Endothelial cell of umbilical vein (primary cell): ENCODE results near the gene SYDE2. TPM values are rescaled to one million over a fixed set of nuclear protein-coding genes. Genes with fewer than 3 reads are reported as not detected.

ENCODE experiments used
- BruUV-seq: library from RNA; stranded (reverse); fragments of 400-500 nt; replicated peaks from 2 replicates; lab custom pipeline; 2021; lab: Mats Ljungman, UMichigan
- CTCF ChIA-PET: fragments of 300-600, 350-600 bp; sonication (Branson Sonifier 250); formaldehyde crosslinking; loops from one replicate; lab custom pipeline; 2021; ENCODE audit warnings: antibody characterized with exemption, inconsistent platforms; lab: Charles Lee
- POLR2A ChIA-PET: fragments of 300-600, 350-600 bp; sonication (Branson Sonifier 250); formaldehyde crosslinking; loops from one replicate; lab custom pipeline; 2021; ENCODE audit warnings: antibody characterized with exemption, inconsistent platforms; lab: Charles Lee
- DNase-seq: peaks from one replicate; pipeline ENCODE4 v3.0.0-alpha.2; 2011; ENCODE audit warnings: low read depth, low spot score
- FAIRE-seq: peaks from 2 replicates; lab custom pipeline; 2011; peaks lifted over from hg19 to GRCh38; lab: Jason Lieb, UNC
- H2AFZ ChIP-seq: 2 replicates; pipeline ENCODE4 v1.6.0; 2012; ENCODE audit warnings: low read depth, low read length, control low read depth, inconsistent platforms
- H3K27ac ChIP-seq: 2 replicates; pipeline ENCODE4 v1.5.1; 2011; ENCODE audit warnings: low read depth, mild to moderate bottlenecking, control low read depth, low read length, moderate library complexity; ENCODE audit not compliant: insufficient read depth
- H3K27me3 ChIP-seq, 2 experiments: 2 replicates each; pipeline versions ENCODE4 v1.6.0 to v1.6.1; 2011; ENCODE audit warnings: low read length in 2 of 2, mixed read lengths in 1 of 2; ENCODE audit not compliant: control insufficient read depth in 2 of 2, insufficient read depth in 2 of 2
- H3K36me3 ChIP-seq, 2 experiments: 2 replicates in 1 of 2; 3 replicates in 1 of 2; pipeline ENCODE4 v1.5.1; 2011; ENCODE audit warnings: low read length in 2 of 2, mild to moderate bottlenecking in 1 of 2, moderate library complexity in 1 of 2; ENCODE audit not compliant: control insufficient read depth in 2 of 2, insufficient read depth in 2 of 2; ENCODE audit errors: extremely low read depth in 1 of 2
- H3K4me1 ChIP-seq: 3 replicates; pipeline ENCODE4 v1.5.1; 2011; ENCODE audit warnings: mild to moderate bottlenecking, low read length; ENCODE audit not compliant: control insufficient read depth, insufficient read depth; ENCODE audit errors: extremely low read depth
- H3K4me2 ChIP-seq: 2 replicates; pipeline ENCODE4 v1.6.1; 2011; ENCODE audit warnings: low read length, control low read depth, mixed read lengths; ENCODE audit not compliant: insufficient read depth
- H3K4me3 ChIP-seq, 3 experiments: fragments of 200-600 bp in 1 of 3; sonication (generic), shearing (Covaris generic) in 1 of 3; replicated peaks in 1 of 3; 2 replicates each; pipeline ENCODE4 v1.5.1; 2011 to 2016; ENCODE audit warnings: control low read depth in 3 of 3, low read length in 3 of 3, mild to moderate bottlenecking in 2 of 3, inconsistent platforms in 1 of 3, low read depth in 1 of 3, moderate library complexity in 1 of 3; ENCODE audit not compliant: insufficient read depth in 1 of 3
- H3K79me2 ChIP-seq: 2 replicates; pipeline ENCODE4 v1.6.0; 2012; ENCODE audit warnings: low read length, inconsistent platforms; ENCODE audit not compliant: control insufficient read depth, insufficient read depth
- H3K9ac ChIP-seq: replicated peaks from 2 replicates; pipeline ENCODE3; 2011; ENCODE audit warnings: low read length, control low read depth; ENCODE audit not compliant: insufficient read depth; ENCODE audit errors: extremely low read depth
- H3K9me1 ChIP-seq: replicated peaks from 3 replicates; pipeline ENCODE4 v1.6.0; 2011; ENCODE audit warnings: mild to moderate bottlenecking, low read length; ENCODE audit not compliant: control insufficient read depth, insufficient read depth; ENCODE audit errors: extremely low read depth
- H3K9me3 ChIP-seq: replicated peaks from 2 replicates; pipeline ENCODE4 v1.5.1; 2012; ENCODE audit warnings: low read length, inconsistent platforms; ENCODE audit not compliant: control insufficient read depth, insufficient read depth
- H4K20me1 ChIP-seq: replicated peaks from 2 replicates; pipeline ENCODE3; 2011; ENCODE audit warnings: mild to moderate bottlenecking, low read length; ENCODE audit not compliant: control insufficient read depth, insufficient read depth; ENCODE audit errors: extremely low read depth
- EZH2 ChIP-seq: IDR thresholded peaks from 2 replicates; pipeline ENCODE4 v1.6.1; 2012; ENCODE audit warnings: borderline replicate concordance, low read depth, mild to moderate bottlenecking, moderate library complexity, low read length, inconsistent platforms; ENCODE audit not compliant: severe bottlenecking
- FOS ChIP-seq: IDR thresholded peaks from 2 replicates; pipeline ENCODE4 v1.6.1; 2011; ENCODE audit warnings: mild to moderate bottlenecking, low read length, moderate library complexity, borderline replicate concordance; ENCODE audit not compliant: insufficient read depth
- GATA2 ChIP-seq: IDR thresholded peaks from 2 replicates; pipeline ENCODE4 v1.7.0; 2011; ENCODE audit warnings: low read depth, mild to moderate bottlenecking, moderate library complexity, mixed read lengths, low read length; ENCODE audit not compliant: insufficient read length, insufficient read depth
- JUN ChIP-seq: IDR thresholded peaks from 2 replicates; pipeline ENCODE4 v1.6.1; 2011; ENCODE audit warnings: borderline replicate concordance, low read depth; ENCODE audit not compliant: insufficient read length, insufficient read depth
- MYC ChIP-seq: IDR thresholded peaks from one replicate; pipeline ENCODE4 v1.6.1; 2011; ENCODE audit warnings: mild to moderate bottlenecking, low read depth, low read length
- POLR2A ChIP-seq: IDR thresholded peaks from 2 replicates; pipeline ENCODE4 v1.6.1; 2012; ENCODE audit warnings: low read depth, mild to moderate bottlenecking, control low read depth, low read length
- POLR2AphosphoS5 ChIP-seq: IDR thresholded peaks from 2 replicates; pipeline ENCODE4 v1.6.1; 2012; ENCODE audit warnings: low read depth, mild to moderate bottlenecking, control low read depth, low read length, moderate library complexity; ENCODE audit not compliant: insufficient read depth
- dilution Hi-C: fragments of 300-500 bp; cut with MboI; formaldehyde crosslinking; loops from one replicate; pipeline ENCODE4 v1.15.0; 2019; ENCODE audit warnings: low sequenced_read_pairs; ENCODE audit not compliant: extremely low pct_ligation_motif_present
- intact Hi-C: fragments of 100-400 bp; cut with micrococcal nuclease; formaldehyde crosslinking; loops from one replicate; pipeline ENCODE4 v1.10.0; 2022
- polyA plus RNA-seq, 4 experiments: library from polyadenylated mRNA; depleted of rRNA in 3 of 4; stranded (reverse) in 3 of 4; unstranded in 1 of 4; fragments of >200 nt; gene quantifications; 2 replicates each; pipeline versions ENCODE4 v1.2.1 to v1.2.3, GENCODE V29; 2011 to 2012; ENCODE audit warnings: missing spikeins in 1 of 4
- total RNA-seq: library from RNA; stranded (reverse); gene quantifications from 2 replicates; pipeline ENCODE4 v1.2.3, GENCODE V29; 2021
- TF ChIP-seq, protein P1 (sequence below), 2 donors: IDR thresholded peaks; 1 replicate in 1 of 2; 2 replicates in 1 of 2; pipeline ENCODE4 v1.5.1; 2011; ENCODE audit warnings: low read length in 2 of 2, mild to moderate bottlenecking in 2 of 2, moderate library complexity in 2 of 2, control low read depth in 1 of 2, inconsistent platforms in 1 of 2, low read depth in 1 of 2; ENCODE audit not compliant: insufficient read depth in 1 of 2; ENCODE audit errors: extremely low read depth in 1 of 2
- TF ChIP-seq, protein P2 (sequence below): IDR thresholded peaks from 2 replicates; pipeline ENCODE4 v1.6.1; 2011; ENCODE audit not compliant: insufficient read depth, insufficient read length

The SYDE2 gene
- total and polyA plus RNA-seq, 2 donors (not counting 3 experiments of a cell fraction or from before 2014, with no cell fraction given), result 0.52 to 3.1 TPM

DNA sequence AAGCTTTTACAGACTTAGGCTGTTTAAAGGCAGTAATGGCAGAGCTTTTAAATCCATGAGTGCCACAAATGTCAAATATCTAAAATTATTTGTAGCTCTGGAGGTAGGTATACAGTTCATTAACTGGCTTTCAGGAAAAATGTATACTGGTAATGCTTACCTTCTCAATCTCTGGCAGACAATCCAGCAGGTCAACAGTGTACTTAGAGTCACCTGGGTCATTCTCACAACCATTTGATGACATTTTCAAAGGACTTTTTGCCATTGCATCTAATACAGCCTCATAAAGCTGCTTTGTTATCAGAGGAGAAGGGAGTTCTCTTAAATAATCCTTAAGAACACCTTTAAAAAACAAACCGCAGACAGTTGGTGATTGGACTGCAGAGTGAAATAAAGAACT lies 31.9 kb downstream of the SYDE2 start:
- Histone ChIP-seq H3K4me3 (no peak overlapping the region), H3K9me3 (no peaks in the 10 kb centered on the region), H3K36me3 (no peaks in the 10 kb centered on the region), H3K9ac (no peak overlapping the region), H3K27ac (no peak overlapping the region), H3K4me2 (no peak overlapping the region), H3K79me2 (no peaks in the 10 kb centered on the region), H3K27me3 (no peaks in the 10 kb centered on the region), H4K20me1 (no peaks in the 10 kb centered on the region), H2AFZ (no peak overlapping the region), H3K4me1 (no peaks in the 10 kb centered on the region), H3K9me1 (no peaks in the 10 kb centered on the region)
- ChIA-PET POLR2A (no interaction called here), CTCF (interaction anchor here (1.0 to 1.4 kb wide), 4 partner anchors 9 to 224 kb away, joined by 3 to 5 read pairs (median 4); no protein-coding TSS in a partner anchor)
- BruUV-seq, result no TSS peak
- dilution Hi-C loops, result no loop called here
- intact Hi-C loops, result no loop called here
- no peak for FAIRE-seq
- no peak for DNase-seq
- no peak for TF ChIP-seq JUN

DNA sequence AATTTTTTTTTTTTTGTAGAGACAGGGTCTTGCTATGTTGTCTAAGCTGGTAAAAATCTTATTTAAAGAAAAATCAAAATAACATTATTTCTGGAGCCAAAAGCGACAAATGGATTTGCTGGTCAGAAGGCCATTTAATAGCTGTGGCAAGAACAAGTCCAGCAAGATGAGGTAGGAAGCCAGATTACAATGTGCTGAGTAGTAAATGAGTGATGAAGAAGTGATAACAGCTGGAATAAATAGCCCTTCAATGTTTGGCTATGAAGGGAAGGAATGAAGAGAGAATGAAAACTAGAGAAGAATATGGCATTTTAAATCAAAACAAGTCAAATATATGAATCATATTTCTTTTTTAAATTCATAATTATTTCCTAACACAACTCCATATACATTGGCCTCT lies 34.5 kb downstream of the SYDE2 start:
- ChIA-PET CTCF (interaction anchor here (0.9 to 1.2 kb wide), 4 partner anchors 27 to 89 kb away, joined by 3 to 4 read pairs (median 3); no protein-coding TSS in a partner anchor), POLR2A (no interaction called here)
- H2AFZ ChIP-seq, result no peak overlapping the region

More for the DNA sequence above, 34.5 kb downstream of the SYDE2 start:
- no peaks in the 10 kb centered on the region for H3K4me1 ChIP-seq
- no peaks in the 10 kb centered on the region for H4K20me1 ChIP-seq
- TF ChIP-seq, protein P1, sequence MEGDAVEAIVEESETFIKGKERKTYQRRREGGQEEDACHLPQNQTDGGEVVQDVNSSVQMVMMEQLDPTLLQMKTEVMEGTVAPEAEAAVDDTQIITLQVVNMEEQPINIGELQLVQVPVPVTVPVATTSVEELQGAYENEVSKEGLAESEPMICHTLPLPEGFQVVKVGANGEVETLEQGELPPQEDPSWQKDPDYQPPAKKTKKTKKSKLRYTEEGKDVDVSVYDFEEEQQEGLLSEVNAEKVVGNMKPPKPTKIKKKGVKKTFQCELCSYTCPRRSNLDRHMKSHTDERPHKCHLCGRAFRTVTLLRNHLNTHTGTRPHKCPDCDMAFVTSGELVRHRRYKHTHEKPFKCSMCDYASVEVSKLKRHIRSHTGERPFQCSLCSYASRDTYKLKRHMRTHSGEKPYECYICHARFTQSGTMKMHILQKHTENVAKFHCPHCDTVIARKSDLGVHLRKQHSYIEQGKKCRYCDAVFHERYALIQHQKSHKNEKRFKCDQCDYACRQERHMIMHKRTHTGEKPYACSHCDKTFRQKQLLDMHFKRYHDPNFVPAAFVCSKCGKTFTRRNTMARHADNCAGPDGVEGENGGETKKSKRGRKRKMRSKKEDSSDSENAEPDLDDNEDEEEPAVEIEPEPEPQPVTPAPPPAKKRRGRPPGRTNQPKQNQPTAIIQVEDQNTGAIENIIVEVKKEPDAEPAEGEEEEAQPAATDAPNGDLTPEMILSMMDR (IDR thresholded peaks at IDR 0.05; ENCODE audit: extremely low read depth in 1 of 2, insufficient read depth in 1 of 2, low read depth in 1 of 2, low read length in 2 of 2), result no peak
- TF ChIP-seq MYC, result no peak
- no peak for TF ChIP-seq JUN
- no peak for TF ChIP-seq POLR2AphosphoS5
- TF ChIP-seq EZH2, result no peak
- TF ChIP-seq GATA2, result no peak
- TF ChIP-seq FOS, result no peak
- TF ChIP-seq, protein P2, sequence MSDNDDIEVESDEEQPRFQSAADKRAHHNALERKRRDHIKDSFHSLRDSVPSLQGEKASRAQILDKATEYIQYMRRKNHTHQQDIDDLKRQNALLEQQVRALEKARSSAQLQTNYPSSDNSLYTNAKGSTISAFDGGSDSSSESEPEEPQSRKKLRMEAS, result no peak
- TF ChIP-seq POLR2A, result no peak
- no peaks in the 10 kb centered on the region for H3K27me3 ChIP-seq
- no peaks in the 10 kb centered on the region for H3K9me1 ChIP-seq
- no peak overlapping the region for H3K4me3 ChIP-seq
- H3K36me3 ChIP-seq, result no peaks in the 10 kb centered on the region
- no peak for DNase-seq
- intact Hi-C loops (no loop called here), dilution Hi-C loops (no loop called here)
- no peaks in the 10 kb centered on the region for H3K79me2 ChIP-seq
- BruUV-seq, result no TSS peak
- H3K27ac ChIP-seq, result no peak overlapping the region
- H3K9me3 ChIP-seq, result no peaks in the 10 kb centered on the region
- no peak overlapping the region for H3K4me2 ChIP-seq
- FAIRE-seq, result no peak
- no peak overlapping the region for H3K9ac ChIP-seq
